H1 (cell line): Measurements from ENCODE around the gene ZNF227.

Experiments used
- CREB1 ChIP-seq: IDR thresholded peaks from 2 replicates; pipeline ENCODE4 v1.6.1; 2012; ENCODE audit warnings: inconsistent platforms
- EZH2 ChIP-seq: fragments of 200-600 bp; sonication (generic); IDR thresholded peaks from 2 replicates; pipeline ENCODE4 v1.7.1; 2012; ENCODE audit warnings: low read depth, mild to moderate bottlenecking, moderate library complexity, low read length, inconsistent platforms; ENCODE audit not compliant: severe bottlenecking
- JUN ChIP-seq: IDR thresholded peaks from 2 replicates; pipeline ENCODE4 v1.6.1; 2011; ENCODE audit warnings: low read depth, mild to moderate bottlenecking, improper control_type of control experiment, low read length
- JUND ChIP-seq: IDR thresholded peaks from 2 replicates; pipeline ENCODE4 v1.6.1; 2011; ENCODE audit warnings: mild to moderate bottlenecking, improper control_type of control experiment, low read length
- POLR2AphosphoS5 ChIP-seq: IDR thresholded peaks from 2 replicates; pipeline ENCODE4 v1.6.1; 2011; ENCODE audit warnings: low read depth, low read length
- RBBP5 ChIP-seq: IDR thresholded peaks from 2 replicates; pipeline ENCODE4 v1.7.1; 2012; ENCODE audit warnings: low read depth, mild to moderate bottlenecking, inconsistent platforms, low read length, moderate library complexity, borderline replicate concordance
- SAP30 ChIP-seq: fragments of 300-600 bp; sonication (generic); IDR thresholded peaks from 2 replicates; pipeline ENCODE4 v1.7.1; 2012; ENCODE audit warnings: low read length, moderate library complexity, mild to moderate bottlenecking, inconsistent platforms; ENCODE audit not compliant: insufficient read depth, insufficient replicate concordance
- SIX5 ChIP-seq: IDR thresholded peaks from 2 replicates; pipeline ENCODE4 v1.6.1; 2011; ENCODE audit warnings: mild to moderate bottlenecking, low read depth, low read length
- YY1 ChIP-seq: IDR thresholded peaks from 2 replicates; pipeline ENCODE4 v1.6.1; 2011; ENCODE audit warnings: low read depth, mild to moderate bottlenecking, low read length
- TF ChIP-seq, protein P1 (sequence below): IDR thresholded peaks from 2 replicates; pipeline ENCODE4 v1.6.1; 2011; ENCODE audit warnings: low read length, improper control_type of control experiment
- TF ChIP-seq, protein P2 (sequence below), 3 experiments: IDR thresholded peaks; 1 replicate in 2 of 3; 2 replicates in 1 of 3; pipeline versions ENCODE4 v1.5.1 to v1.6.1; 2011; ENCODE audit warnings: low read length in 3 of 3, mild to moderate bottlenecking in 3 of 3, inconsistent platforms in 2 of 3, low read depth in 1 of 3, moderate library complexity in 1 of 3; ENCODE audit not compliant: insufficient read depth in 1 of 3; ENCODE audit errors: control extremely low read depth in 1 of 3
- TF ChIP-seq, protein P3 (sequence below): IDR thresholded peaks from 2 replicates; pipeline ENCODE4 v1.6.1; 2011; ENCODE audit warnings: low read depth, mild to moderate bottlenecking, low read length; ENCODE audit not compliant: insufficient read depth
- TF ChIP-seq, protein P4 (sequence below): IDR thresholded peaks from 2 replicates; pipeline ENCODE4 v1.6.1; 2012; ENCODE audit warnings: inconsistent platforms

DNA sequence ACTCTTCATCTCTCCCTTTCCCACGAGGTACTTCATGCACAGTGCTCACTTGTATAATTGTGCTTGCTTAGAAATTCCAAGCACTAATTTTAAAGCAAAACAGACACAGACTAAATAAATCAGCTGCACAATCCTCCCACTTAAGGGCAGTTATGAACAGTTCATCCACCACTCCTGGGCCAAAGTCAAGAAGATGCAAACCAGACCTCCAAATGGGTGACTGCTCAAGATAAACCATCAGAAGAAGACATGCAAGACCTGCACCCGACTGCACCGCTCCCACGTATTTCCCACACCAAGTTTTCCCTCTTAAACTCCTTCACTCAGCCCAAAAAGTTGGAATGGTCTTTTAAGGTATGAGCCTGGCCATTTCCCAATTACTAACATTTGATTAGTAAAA is 72.6 kb downstream of the ZNF227 start:
- no peak for TF ChIP-seq EZH2
- TF ChIP-seq, protein P1, sequence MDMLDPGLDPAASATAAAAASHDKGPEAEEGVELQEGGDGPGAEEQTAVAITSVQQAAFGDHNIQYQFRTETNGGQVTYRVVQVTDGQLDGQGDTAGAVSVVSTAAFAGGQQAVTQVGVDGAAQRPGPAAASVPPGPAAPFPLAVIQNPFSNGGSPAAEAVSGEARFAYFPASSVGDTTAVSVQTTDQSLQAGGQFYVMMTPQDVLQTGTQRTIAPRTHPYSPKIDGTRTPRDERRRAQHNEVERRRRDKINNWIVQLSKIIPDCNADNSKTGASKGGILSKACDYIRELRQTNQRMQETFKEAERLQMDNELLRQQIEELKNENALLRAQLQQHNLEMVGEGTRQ: no peak
- TF ChIP-seq, protein P2, sequence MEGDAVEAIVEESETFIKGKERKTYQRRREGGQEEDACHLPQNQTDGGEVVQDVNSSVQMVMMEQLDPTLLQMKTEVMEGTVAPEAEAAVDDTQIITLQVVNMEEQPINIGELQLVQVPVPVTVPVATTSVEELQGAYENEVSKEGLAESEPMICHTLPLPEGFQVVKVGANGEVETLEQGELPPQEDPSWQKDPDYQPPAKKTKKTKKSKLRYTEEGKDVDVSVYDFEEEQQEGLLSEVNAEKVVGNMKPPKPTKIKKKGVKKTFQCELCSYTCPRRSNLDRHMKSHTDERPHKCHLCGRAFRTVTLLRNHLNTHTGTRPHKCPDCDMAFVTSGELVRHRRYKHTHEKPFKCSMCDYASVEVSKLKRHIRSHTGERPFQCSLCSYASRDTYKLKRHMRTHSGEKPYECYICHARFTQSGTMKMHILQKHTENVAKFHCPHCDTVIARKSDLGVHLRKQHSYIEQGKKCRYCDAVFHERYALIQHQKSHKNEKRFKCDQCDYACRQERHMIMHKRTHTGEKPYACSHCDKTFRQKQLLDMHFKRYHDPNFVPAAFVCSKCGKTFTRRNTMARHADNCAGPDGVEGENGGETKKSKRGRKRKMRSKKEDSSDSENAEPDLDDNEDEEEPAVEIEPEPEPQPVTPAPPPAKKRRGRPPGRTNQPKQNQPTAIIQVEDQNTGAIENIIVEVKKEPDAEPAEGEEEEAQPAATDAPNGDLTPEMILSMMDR (IDR thresholded peaks at IDR 0.05; ENCODE audit: control extremely low read depth in 1 of 3, insufficient read depth in 1 of 3, low read depth in 1 of 3, low read length in 3 of 3): no peak
- no peak for TF ChIP-seq JUN
- TF ChIP-seq SIX5: no peak
- TF ChIP-seq, protein P3, sequence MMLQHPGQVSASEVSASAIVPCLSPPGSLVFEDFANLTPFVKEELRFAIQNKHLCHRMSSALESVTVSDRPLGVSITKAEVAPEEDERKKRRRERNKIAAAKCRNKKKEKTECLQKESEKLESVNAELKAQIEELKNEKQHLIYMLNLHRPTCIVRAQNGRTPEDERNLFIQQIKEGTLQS: no peak
- TF ChIP-seq RBBP5: no peak
- TF ChIP-seq, protein P4, sequence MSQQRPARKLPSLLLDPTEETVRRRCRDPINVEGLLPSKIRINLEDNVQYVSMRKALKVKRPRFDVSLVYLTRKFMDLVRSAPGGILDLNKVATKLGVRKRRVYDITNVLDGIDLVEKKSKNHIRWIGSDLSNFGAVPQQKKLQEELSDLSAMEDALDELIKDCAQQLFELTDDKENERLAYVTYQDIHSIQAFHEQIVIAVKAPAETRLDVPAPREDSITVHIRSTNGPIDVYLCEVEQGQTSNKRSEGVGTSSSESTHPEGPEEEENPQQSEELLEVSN: no peak
- no peak for TF ChIP-seq YY1
- no peak for TF ChIP-seq POLR2AphosphoS5
- TF ChIP-seq CREB1: no peak
- no peak for TF ChIP-seq JUND
- TF ChIP-seq SAP30: no peak
